Lower leg skin (tissue), 3 donors: ENCODE data around the gene DCAF4.

ENCODE experiments used
- CTCF ChIP-seq, 3 donors: fragments of 450-650 bp; IDR thresholded peaks; one replicate each; pipeline ENCODE4 v1.5.1; 2016; ENCODE audit warnings: antibody characterized with exemption in 3 of 3, mild to moderate bottlenecking in 3 of 3, moderate library complexity in 2 of 3
- POLR2A ChIP-seq, 2 donors: fragments of 450-650 bp; IDR thresholded peaks; one replicate each; pipeline ENCODE4 v1.6.1; 2016 to 2017; ENCODE audit warnings: antibody characterized with exemption in 2 of 2, mild to moderate bottlenecking in 1 of 2, moderate library complexity in 1 of 2

- TF ChIP-seq POLR2A (IDR thresholded peaks at IDR 0.05): no peak
- TF ChIP-seq CTCF (IDR thresholded peaks at IDR 0.05): no peak
Measured at GRCh38 chr14:72932893-72933292, 6.6 kb downstream of the DCAF4 start.
